Endometrium (tissue), 2 donors: ENCODE data around the gene PAX7.

Source experiments
- FAIRE-seq: peaks from 2 replicates; lab custom pipeline; 2012; peaks lifted over from hg19 to GRCh38; lab: Jason Lieb, UNC
- donor health status: control.
- donor health status: control.

Gene PAX7

DNA sequence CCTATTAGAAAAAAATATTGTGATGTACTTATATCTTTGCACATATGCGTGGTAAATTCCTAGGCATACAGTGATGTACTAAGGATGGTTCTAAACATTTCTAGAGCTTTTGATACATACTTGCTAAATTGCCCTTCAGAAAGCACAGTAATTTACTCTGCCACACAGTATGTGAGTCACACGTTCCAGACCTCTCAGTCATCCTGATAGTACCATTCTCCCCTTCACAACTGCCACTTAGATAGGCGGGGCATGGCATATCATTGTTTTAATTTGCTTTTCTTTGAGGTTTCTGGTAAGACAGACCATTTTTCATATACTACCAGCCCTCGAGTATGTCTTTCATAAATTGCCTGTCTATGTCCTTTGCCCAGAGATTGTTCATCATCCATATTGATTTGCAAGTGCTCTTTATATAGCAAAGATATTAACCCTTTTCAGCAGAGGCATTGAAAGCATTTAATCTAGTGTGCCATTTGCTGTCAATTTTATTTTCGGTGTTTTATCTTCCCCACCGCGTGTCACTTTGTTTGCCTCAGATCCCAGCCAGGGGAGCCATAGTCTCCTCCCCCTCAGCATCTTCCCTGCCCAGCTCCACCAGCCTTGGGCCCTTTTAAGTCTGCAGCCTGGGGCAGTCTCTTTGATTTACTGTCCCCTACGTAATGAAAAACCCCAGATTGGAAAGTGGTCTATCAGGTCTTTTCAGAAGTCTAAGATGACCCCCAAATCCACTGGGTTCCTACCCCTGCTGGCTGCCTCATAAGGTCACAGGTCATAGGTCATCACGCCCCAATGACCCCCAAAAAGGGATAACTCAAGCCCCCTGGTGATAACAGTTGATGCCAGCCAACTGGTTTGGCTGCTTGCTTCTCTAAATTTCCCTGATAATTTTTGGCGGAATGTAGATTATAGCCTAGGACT, 11.8 kb upstream of the PAX7 start:
- FAIRE-seq = no peak

DNA sequence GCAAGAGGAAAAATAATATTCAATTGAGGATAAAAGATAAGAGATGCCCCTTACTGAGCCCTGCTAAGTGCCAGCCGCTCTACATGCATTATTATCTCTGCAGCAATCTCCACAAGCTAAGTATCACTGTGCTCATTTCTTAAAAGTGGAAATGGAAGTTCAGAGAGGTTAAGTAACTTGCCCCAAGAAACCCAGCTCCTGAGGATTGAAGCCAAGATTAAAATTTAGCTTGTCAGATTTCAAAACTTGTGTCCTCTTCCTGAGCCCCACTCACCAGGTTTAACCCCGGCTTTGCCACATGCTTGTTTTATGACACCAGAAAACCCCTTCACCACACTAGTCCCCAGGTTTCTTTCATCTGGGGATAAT, 11.2 kb upstream of the PAX7 start:
- no peak for FAIRE-seq

DNA sequence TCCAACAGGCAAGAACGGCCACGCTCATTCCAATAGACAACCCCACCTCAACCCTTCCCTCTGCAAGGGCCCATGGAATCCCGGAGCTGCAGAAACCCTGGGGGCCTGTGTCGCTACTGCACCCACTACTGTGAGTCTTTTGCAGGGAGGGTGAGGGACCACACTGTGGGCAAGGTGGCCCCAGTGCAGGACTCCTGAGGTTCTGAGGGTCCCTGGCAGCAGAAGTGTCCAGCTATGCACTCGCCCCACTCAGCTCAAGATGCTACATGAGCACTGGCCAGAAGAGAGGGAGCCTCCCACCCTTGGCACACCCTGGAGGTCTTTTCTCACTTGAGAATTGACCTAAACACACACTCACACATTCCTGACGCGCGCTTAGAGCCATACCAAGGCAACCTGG, 2.1 kb upstream of the PAX7 start:
- FAIRE-seq = no peak

DNA sequence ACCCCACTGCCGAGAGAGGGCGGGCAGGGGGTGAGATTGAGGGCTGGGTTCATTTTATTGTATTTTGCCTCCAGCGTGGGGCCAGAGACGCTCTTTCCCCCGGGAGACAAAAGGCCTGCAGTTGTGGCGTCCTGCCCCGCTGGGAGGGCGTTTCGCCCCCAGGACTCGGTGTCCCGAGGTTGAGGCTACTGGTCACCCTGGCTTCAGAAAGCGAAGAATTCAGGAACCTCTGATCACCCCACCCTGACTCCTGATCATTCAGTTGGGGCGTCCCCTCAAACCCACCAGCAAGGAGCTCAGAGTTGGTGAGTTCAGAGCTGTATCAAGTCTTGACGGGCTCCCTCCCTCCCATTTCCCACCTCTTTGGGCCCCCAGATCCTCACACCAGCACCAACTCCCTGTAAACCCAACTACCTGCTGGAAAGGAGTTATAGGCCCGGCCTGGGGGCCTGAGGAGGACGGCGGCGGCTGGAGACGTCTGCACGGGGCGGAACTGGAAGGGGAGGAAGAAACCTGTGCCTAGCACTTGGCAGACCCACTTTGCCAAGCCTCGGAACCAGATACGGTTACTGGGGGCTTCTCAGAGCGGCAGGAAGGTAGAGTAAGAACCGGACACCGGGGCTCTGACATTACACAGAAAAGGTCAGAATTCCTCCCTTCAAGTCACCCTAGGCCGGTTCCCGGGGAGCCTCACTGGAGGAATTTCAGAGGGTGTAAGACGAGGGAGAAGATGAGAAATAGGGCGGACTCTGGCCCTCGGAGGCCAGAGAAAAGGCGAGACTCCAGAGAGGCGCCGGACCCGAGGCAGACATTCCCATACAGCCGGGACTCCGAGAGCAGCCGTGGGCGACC, 761 bp upstream of the PAX7 start:
- no peak for FAIRE-seq

DNA sequence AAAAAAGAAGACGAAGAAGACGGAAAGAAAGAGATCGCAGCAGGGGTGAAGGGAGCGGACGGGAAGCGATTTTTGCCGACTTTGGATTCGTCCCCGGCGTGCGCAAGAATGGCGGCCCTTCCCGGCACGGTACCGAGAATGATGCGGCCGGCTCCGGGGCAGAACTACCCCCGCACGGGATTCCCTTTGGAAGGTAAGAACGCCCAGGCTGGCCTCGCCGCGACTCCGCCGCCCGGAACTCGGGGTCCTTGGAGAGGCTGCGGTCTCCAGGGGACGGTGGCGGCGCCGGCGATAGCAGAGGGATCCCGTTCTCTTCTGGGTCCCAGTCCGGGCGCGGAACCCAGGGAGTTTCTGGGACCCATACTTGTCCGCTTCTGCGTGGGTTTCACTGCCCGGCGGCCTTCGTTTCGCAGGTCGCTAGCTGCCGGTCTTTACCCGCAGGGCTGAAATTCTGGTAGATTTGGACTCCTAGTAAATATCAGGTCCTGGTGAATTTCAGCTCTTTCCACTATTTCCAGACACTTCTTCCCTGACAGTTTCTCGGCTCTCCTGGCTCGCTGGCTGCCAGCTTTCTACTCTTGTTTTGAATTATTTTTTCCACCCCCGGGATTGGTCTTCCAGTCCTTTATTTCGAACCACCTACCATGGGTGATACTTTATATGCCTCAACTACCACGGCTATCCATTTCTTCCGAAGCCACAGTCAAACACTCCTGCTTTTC, 1.0 kb downstream of the PAX7 start:
- FAIRE-seq = no peak

DNA sequence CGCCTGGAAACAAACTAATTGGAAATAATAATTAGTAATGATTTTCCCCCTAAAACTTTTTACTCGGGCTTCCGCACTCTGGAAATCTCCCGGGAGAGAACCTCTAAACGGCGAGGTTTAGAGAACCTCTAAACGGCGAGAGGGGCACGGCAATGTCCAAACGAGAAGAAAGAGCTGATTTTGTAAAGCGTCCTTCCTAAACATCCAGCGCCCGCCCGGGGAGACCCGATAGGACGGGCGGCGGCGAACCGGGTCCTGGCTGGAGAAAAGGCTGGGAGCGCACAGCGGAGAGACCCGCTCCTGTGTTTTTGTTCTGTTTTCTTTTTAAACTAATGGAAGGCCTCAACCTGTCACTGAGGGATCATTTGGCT, 1.6 kb downstream of the PAX7 start:
- FAIRE-seq = no peak

DNA sequence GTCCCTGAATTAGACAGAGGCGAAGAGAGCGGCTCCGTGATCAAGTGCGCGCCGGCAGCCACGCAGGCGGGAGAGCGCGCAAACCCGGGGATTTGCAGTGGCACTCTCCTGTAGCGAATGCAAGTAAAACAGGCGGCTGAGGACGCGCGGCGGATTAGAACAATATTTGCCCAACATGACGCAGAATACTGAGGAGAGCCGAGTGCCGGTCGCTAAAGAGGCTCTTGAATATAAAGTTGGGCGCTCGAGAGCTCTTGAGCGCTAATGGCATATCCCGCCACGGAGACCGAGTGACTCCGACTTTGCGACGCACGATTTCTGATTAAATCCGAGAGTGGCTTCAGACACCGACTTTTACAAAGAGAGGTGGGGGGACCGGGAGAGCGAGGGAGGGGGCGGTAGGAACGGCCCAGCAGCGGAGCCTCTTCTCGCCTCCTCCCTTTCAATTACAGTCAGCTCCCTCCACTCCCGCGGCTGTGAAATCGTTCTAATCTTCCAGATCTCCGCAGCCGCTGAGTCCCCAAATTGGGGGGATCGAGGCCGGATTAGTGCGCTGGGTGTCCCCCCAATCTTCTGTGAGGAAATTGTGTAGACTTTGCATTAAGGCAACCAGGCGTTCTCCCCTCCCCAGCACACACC, 2.3 kb downstream of the PAX7 start:
- no peak for FAIRE-seq

DNA sequence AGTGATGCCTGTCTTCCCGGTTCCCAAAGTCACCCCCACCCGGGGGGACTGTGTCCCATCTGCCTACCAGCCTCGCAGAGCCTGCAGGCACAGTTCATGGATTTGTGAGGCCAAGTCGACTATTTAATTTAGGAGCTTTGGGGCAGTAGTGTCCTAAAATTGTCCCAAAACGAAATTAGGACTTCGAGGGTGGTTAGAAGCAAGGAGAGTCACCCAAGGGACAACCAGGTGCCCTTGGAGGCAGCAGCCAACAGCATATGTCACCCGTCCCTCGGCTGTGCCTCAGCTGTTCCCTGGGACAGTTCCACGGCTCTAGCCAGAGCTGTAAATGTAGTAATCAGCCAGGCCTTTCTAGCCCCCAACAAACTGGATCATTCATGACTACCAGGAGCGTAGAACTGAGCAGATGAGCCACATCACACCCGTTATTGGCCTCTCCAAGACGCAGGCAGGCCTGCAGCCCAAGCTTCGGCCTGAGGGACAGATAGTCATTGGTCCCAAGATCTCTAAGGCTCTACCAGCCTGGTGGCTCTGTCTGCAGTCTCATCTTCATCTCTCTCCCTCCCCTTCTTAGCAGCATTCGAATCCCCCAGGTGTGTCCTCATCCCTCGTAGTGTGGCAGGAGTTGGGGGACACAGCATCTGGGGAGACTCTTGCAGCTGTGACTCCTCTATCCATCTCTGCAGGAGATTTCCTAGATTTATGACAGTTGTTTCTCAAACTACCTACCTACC, 2.9 kb downstream of the PAX7 start:
- no peak for FAIRE-seq

DNA sequence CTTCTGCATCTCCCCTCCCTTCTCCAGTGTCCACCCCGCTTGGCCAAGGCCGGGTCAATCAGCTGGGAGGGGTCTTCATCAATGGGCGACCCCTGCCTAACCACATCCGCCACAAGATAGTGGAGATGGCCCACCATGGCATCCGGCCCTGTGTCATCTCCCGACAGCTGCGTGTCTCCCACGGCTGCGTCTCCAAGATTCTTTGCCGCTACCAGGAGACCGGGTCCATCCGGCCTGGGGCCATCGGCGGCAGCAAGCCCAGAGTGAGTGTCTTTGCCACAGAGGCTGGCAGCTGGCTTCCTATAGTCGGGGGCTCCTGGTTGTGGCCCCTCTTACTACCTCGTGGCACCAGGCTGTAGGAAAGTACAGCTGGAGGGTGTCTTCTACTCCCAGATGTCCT, 3.6 kb downstream of the PAX7 start:
- FAIRE-seq = no peak

DNA sequence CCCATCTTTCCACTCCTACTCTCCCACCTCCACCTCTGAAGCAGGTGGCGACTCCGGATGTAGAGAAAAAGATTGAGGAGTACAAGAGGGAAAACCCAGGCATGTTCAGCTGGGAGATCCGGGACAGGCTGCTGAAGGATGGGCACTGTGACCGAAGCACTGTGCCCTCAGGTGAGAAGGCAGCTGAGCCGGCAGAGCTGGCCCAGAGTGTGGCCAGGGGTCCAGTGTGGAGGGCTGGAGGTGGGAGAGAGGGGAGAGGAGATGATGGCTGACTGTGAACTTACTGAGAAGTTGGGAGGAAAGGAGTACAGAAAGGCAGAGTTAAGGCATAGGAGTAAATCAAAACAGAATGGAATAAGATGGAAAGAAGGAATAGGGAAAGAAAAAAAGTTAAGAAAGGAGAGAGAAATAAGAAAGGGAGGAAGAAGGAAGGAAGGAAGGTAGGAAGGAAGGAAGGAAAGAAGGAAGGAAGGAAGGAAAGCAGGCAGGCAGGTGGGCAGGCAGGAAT, 4.5 kb downstream of the PAX7 start:
- no peak for FAIRE-seq

DNA sequence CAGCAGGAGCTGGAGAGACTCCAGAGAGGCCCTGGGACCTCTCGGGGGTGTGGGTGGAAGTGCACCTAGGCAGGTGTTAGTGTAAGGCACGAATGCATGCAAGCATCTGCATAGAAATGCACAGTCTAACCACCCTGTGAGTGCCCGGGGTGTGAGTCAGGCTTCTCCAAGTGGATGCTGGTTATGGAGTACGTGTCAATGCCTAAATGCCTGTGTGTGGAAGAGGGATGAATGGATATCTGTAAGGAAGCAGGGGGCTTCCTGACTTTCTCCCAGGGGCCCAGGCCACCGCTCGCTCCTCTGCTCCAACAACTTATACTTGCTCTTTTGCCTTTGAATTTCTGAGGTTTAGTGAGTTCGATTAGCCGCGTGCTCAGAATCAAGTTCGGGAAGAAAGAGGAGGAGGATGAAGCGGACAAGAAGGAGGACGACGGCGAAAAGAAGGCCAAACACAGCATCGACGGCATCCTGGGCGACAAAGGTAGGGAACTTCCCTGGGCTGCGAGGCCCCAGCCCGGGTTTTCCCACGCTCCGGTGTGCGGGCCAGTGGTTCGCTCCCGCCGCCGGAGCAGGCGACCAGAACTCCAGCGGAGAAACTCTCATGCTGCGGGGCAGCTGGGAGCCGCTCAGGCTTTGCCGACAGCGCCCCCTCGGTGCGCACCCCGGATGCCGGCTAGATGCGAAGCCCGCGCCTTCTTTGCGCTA, 5.4 kb downstream of the PAX7 start:
- FAIRE-seq = no peak

DNA sequence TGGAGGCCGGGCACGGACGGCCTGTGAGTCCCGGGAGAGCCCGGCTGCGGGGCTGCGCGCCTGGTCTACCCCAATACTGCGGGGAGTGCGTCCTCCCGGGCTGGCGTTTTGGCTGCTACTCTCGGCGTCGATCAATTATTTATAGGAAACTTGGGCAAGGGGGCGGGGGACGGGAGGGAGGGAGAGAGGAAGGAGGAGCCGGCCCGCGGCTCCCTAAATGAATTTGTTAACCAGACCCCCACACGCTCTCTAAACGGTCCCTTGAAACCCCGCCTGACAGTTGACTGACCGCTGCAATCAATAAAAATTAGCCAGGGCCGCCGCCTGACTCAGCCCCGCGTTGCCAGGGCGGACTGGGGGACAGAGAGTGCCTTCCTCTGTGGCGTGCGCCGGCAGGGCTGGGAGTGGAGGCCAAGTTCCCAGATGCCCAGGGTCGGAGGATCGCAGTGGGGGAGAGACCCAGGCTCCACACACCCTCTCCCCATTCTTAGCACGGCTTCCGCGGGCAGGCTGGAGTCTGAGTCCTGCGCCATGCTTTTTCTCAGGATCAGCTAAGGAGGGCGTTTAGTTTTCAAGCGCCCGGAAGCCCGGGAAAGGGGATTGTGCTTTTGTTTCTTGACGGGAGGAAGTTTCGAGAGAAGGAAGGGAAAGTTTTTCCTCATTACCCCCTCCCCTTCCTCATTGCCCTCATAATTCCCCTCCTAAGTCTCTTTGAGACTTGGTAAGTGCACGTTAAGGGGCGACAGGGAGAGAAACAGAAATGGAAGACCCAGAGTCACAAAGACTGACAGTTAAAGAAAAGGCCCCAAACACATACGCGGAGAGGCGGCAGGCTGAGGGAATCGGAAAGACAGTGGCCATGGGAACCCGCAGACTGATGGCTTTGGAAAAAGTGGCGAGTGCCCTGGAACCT, 6.2 kb downstream of the PAX7 start:
- no peak for FAIRE-seq

DNA sequence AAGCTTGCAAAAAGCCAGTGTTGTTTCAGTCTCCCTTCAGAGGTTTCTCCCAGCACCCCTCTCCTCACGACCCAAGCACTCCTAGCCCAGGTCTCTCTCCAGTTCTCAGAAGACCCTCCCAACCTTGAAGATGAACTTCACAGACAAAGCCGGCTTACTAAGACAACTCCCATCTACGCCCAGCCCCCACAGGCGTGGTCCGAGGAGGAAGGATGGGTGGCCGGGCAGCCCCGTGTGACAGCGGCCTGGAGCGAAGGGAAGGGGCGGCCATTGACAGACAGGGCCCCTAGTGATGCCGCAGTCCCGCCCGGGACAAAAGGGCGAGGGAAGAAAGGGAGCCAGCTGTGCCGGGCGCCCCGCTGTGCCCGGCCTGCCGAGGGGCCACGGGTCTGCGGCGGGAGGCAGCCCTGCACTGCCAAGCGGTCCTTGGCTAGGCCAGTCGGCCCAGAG, 6.9 kb downstream of the PAX7 start:
- no peak for FAIRE-seq

DNA sequence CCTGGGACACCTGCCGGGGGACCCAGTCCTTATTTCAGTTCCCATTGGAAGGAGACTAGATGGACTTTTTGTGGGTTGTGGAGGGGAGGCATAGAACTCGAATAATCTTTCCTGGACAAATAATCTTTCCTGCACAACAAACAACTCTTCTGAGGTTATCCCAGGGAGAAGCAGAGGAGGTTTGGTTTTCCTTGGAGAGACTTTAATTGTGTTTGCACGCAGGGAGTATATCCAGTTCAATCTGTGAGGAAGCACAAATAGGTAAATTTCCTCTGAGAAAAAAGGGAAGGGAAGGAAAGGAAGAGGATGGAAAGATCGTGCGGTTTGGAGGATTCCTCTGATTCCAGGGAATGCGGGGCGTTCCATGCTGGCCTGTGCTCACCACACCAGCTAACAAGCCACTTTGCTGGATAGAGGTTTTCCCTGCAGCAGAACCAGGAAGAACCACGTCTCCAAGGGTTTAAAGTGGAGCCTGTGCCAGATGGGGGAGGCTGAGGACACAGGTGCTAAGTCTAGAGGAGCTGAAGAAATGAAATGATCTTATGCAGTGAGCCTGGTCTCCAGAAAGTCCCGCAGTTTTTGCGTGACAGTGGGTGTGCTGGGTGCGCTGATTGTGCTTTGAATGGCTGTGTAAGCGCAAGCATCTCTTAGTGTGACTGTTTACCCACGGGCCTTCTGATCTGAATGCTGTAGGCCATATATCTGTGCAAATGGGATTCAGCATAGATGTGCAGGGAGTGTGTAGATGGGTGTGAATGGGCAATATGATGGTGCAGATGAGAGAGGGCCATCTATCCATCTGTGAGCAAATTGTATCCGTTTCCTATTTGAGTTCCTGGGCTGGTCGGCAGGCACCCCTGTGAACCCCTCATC, 7.6 kb downstream of the PAX7 start:
- no peak for FAIRE-seq

DNA sequence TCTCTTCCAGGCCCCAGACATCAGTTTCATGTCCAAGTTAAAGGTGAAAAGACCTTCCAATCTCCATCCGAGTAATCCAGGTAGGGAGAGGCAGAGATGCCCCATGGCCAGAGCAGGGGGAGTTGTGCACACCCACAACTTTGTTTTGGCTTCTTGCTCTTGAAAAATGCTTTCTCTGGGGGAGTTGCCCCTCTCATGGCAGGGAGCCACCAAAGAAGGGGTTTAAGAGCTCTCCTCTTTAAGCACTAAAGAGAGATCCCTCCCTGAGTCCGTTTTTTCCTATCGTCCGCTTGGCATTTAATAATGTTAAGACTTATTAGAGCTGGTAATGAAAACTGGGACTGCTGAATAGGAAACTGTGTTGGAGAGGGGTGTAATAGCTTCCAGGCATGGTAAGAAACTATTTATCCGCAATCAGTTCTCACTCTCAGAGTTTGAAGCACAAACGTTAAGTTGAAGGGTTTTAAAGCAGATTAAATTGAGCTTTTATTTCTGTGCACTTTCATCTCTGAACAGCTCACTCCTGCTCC, 8.3 kb downstream of the PAX7 start:
- no peak for FAIRE-seq

DNA sequence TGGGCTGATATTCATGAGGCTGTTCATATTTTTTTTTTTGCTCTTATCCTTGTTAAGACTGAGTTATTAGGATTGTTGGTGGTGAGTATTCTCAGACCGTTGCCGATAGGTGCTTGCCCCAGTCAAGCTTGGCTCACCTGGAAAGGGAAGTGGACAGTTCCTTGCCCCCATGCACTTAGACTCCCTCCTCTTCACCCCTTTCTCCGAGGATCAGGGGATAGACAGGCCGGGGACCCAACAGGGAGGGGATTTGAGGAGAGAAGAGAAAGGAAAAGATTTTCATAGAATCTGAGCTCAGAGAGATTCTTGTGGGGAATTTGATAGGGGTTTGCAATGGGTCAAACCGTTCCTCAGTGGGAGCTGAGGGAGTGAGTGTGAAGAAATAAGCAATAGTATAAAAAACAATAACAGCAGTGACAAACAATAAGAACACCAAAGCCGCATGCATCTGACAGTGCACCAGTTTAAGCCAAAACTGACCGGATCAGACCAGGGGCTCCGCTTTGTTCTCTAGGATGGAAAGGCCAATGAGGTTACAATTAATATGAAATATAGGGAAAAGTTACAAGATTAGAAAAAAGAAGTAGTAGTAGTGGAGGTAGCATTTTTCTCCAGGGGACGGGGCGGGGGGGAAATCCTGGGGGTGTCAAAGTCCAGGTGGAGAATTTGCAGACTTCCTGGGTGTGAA, 8.9 kb downstream of the PAX7 start:
- FAIRE-seq = no peak

DNA sequence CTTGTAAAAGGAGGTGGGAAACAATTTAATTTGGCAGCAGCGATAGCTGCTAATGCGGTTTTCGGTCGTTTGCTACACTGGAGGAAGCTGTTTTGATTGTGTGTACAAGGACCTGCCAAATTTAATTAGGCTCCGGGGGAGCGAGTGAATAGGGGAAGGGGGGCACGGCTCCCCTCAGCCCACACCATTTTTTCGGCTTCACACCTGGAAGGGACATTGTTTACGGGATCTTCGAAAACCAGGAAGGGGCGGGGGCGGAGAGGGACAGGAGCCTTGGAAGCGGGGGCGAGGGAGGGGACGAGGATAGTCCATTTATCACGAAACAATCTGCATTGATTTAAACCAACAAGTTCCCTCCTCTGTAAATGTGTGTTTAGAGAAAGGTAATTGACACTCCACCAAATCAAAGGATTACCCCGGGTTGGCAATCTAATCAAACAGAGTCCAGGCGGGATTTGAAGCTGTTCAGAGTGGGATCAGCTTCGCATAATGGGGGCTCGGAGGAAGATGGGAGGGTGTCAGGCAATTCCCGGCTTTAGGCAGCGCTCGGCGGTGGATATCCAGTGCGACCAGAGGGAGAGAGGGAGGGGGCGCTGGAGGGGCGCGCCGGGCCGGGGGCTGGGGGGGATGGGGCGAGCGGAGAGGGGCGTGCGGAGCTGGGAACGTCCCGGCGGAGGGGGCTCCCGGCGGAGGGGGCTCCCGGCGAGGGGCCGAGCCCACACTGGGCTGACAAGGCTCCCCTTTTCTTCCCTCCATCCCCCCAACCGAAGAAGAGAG, 9.8 kb downstream of the PAX7 start:
- no peak for FAIRE-seq
